Measurements from ENCODE around the gene ATP6V0A1.

DNA sequence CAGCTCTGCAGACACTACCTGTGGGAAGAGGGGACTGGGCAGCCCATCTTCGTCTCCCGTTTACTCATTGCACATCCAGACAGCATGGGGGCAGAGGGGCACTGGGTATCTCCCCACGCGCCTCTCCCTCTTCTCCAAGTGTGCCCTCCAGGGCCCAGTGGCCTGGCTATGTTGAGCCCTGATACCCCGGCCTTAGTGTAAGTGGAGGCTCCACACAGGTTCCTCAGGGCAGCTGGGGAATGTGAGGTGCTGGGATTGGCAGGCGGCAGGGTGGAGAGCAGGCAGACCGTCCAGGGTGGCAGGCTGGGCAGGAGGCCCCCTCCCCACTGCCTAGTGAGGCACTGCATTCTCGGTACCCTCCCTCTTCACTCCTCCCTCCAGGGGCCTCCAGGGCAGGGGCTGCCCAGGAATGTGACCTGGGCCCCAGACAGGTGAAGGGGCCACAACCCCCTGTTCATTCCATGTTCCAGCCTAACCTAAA, 64.2 kb downstream of the ATP6V0A1 start:
- TF ChIP-seq, protein P1, sequence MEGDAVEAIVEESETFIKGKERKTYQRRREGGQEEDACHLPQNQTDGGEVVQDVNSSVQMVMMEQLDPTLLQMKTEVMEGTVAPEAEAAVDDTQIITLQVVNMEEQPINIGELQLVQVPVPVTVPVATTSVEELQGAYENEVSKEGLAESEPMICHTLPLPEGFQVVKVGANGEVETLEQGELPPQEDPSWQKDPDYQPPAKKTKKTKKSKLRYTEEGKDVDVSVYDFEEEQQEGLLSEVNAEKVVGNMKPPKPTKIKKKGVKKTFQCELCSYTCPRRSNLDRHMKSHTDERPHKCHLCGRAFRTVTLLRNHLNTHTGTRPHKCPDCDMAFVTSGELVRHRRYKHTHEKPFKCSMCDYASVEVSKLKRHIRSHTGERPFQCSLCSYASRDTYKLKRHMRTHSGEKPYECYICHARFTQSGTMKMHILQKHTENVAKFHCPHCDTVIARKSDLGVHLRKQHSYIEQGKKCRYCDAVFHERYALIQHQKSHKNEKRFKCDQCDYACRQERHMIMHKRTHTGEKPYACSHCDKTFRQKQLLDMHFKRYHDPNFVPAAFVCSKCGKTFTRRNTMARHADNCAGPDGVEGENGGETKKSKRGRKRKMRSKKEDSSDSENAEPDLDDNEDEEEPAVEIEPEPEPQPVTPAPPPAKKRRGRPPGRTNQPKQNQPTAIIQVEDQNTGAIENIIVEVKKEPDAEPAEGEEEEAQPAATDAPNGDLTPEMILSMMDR (IDR thresholded peaks at IDR 0.05) = no peak
- TF ChIP-seq POLR2AphosphoS5 (IDR thresholded peaks at IDR 0.05) = no peak
- no peak for TF ChIP-seq POLR2A (IDR thresholded peaks at IDR 0.05)

Data from suprapubic skin (tissue), 4 donors.